GM18508 (cell line): ENCODE results near the gene NFYC.

Experiments used
- ATAC-seq: cut with Tn5 transposase; IDR thresholded peaks from one replicate; pipeline ENCODE4 v1.9.1; 2021; ENCODE audit warnings: moderate number of reproducible peaks; ENCODE audit not compliant: insufficient read depth, unreplicated experiment

Gene NFYC

DNA sequence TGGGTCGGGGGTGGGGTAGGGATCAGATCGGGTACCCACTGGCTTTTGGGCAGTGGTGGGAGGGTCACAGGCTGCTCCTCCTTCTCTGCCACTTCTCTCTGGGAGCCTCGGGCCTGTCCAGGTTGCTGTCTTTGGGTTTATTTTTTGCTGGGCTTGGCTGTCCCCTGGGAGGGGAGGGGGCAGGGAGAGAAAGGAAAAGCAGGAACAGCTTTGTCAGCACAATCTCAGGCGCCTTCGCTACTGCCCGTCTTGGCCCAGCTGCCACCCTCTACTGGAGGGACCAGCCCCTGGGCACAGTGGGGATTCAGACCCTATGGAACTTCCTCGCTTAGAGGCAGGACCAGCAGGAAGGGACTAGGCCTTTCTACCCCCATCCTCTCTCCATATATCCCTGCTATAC, 100.5 kb downstream of the NFYC start:
- no peak for ATAC-seq

DNA sequence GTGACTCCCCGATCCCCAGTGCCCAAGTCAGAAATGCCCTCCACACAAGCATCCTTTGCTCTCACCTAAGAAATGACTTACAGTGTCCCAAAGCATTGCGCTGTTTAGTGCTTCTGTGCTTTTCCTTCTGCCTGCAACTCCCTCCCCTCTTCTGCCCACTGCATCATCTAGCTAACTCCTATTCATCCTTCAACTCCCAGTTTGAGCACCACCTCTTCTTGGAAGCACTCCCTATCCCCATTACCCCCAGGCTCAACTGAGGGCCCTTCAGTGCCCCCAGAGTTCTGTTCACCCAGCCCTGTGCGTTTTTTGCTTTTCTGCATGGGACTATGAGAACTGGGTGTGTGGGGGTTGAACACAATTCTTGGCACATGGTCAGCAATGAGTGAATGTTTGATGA, 102.1 kb downstream of the NFYC start:
- no peak for ATAC-seq

DNA sequence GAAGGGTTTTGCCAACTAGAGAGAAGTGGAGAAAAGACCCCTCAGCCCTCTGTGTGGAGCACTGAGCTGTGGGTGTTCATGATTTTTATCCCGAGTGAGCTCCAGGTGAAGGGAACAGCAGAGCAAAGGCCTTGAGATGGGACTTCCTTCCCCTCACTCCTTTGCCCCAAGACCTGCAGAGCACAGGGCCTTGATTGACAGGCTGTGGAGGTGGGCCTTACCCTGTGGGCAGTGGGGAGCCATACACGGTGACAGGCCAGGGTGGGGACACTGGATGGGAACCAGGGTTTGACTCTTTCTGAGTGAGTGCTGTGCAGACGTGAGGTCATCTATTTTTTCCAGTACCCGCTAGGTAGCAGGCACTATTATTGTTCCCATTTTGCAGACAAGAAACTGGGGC, 102.5 kb downstream of the NFYC start:
- ATAC-seq: no peak

DNA sequence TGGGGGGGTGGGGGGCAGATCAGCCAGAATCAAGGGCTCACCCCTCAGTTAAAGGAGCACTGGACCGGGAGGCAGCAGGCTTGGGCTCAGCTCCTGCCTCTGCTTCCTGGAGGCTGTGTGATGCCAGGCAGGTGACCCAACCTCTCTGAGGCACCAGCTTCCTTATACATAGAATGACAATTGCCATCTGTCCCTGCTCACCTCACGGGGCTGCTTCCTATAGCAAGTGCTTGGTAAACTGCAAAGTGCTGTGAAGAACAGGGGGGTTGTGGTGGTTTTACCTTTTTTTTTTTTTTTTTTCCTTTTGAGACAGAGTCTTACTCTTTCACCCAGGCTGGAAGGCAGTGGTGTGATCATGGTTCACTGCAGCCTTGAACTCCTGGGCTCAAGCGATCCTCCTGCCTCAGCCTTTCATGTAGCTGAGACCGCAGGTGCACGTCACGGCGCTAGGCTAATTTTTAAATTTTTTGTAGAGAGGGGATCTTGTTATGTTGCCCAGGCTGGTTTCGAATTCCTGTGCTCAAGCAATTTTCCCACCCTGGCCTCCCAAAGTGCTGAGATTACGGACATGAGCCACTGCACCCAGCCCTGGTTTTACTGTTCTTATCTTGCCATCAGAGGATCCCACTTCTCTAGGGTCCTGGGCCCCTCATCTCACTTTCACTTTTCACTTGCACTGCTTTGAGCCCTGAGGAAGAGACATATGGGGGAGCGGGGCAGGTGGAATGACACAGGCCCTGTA, 103.6 kb downstream of the NFYC start:
- ATAC-seq: no peak

DNA sequence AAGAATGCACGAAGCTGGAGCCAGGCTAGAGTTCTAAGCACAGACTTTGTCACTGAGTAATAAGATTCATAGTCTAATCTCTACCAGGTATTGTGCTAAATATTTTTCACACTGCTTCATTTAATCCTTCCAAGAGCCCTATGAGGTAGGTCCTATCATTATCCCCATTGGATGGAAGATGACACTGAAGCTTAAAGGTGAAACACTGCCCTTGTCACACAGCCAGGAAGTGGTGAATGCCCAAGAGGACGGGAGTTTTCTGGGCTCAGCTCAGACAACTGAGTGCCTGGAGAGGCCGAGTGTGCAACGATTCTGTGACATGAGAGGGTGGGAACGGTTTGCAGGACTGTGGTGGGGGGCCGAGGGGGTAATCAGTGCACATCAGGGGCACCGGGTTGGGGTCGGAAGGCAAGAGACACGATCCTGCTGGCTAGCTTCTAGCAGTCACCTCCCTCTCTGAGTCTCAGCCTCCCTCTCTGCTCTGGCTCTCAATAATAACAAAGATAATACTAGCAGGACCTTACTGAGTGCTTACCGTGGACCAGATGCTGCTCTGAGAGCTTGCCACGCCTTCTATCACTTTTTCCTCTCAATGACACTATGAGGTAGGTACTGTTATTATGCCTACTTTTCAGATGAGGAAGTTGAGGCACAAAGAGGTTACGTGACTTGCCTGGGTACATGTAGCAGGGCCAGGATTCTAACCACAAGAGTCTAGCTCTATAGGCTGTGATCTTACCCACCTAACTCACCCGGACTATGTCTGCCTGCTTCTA, 104.5 kb downstream of the NFYC start:
- ATAC-seq: no peak

DNA sequence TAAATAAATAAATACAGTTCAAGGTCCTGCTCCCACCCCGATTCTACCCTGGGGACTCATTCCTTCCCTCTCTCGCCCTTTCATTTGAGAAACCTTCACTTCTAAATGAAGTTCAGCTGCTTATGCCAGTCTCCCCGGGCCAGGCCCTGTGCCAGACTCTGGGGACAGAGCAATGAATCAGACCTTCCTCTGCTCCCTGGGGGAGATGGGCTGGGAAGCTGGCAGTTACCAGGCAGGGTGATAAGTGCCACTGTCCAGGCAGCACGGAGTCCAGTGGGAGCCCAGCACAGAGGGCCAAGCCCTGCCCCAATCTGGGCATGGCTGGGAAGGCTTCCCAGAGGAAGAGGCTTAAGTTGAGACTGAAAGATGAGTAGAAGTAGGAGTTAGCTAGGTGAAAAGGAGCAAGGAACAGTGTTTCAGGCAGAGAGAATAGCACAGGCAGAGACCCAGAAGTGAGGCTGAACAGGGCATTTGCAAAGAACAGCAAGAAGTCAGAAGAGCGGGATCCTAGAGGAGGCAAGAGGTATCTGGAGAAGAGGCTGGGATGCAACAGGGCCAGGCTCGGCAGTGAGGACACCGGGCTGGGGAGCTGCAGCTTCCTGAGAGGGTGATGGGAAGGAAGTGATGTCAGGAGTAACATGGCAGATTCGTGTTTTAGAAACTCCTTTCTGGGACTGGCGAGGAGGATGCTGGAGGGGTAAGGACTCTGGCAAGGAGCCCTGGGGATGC, 105.6 kb downstream of the NFYC start:
- ATAC-seq: no peak

DNA sequence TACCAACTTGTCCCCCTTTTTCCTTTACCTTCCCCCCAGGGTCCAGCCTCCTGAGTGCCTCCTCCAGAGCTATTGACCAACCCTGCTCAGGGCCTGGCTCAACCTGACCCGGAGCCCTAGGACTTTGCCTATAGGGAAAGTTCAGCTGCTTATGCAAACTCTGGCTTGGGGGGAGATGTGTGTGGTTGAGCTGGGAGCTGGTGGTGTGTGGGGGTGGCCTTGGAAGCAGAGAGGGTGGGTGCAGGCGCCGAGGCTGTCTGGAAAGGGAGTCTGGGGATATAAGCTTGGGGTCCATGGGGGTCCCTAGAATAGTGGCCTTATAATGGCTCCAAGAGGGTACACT, 106.1 kb downstream of the NFYC start:
- no peak for ATAC-seq

DNA sequence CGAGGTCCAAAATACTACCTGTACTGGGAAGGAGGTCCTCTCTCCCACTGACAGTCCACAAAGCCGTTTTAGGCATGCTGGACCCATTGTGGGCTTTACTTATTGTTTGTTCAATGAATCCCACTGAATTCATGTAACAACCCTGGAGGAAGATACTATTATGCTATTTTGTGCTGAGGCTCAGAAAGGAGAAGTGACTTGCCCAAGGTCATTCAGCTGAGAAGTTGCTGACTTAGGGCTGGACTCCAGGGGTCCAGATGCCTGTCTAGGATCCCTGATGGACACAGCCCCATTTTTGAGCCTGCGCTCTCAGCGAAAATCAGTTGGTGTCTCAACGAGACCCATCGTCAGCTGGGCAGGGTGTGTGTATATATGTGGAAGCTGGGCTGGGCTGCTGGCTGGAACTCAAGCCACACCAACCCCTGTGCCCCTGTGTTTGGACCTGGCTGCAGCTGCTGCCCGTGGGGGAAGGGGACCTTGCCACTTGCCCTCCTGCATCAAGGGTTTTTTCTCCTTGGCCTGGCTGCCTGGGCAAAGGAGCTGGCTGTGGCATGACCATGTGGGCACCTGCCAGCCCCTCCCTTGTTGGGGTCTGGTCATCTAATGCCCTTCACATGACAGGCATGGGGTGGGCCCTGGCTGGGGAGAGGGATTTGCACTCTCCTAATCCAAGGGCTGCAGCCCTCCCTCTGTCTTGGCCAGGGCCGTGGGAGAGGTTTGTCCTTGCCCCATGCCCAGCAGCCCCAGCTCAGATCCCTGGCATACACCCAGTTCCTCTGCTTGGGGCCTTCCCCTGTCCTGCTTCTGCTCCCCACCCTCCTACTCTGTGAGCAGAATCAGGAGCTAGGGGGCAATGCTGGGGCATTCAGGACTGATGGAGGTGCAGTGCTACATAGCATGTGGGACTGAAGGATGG, 107.1 kb downstream of the NFYC start:
- no peak for ATAC-seq

DNA sequence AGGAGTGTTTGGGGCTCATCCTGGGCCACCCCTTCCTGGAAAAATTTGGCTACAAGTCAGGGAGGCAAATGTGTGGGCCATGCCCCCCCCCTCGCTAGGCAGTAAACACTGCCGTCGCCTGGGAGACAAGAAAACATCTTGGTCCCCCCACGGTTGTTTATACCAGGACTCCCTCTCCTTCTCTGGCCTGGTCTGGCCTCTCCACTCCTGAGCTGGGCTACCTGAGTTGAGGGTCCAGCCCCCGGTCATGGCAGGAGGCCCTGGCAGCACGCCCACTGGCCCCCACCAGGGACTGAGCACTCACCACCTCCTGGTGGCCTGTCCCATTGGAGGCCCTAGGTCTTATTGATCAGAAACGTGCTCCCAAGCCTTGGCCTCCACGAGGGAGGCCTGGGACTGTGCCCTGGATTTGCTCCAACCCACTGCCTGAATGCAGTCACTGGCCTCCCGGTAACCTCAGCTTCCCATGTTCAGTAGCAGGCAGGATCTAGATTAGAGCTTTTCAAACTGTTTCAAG, 107.9 kb downstream of the NFYC start:
- no peak for ATAC-seq

DNA sequence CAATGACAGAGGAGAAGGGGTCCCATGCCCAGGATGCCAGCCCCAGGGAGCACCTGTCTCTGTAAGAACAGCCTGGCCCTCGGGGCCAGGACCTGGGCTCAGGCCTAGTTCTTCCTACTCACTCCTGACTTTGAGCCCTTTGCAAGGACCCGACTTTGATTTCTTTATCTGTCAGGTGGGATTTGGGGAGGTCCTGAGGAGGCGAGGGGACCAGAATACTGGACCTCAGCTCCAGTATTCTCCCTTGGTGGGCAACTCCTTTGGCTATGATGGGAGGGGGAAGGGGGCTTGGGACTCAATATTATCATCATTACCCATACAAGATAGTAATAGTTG, 110.2 kb downstream of the NFYC start:
- ATAC-seq: no peak

DNA sequence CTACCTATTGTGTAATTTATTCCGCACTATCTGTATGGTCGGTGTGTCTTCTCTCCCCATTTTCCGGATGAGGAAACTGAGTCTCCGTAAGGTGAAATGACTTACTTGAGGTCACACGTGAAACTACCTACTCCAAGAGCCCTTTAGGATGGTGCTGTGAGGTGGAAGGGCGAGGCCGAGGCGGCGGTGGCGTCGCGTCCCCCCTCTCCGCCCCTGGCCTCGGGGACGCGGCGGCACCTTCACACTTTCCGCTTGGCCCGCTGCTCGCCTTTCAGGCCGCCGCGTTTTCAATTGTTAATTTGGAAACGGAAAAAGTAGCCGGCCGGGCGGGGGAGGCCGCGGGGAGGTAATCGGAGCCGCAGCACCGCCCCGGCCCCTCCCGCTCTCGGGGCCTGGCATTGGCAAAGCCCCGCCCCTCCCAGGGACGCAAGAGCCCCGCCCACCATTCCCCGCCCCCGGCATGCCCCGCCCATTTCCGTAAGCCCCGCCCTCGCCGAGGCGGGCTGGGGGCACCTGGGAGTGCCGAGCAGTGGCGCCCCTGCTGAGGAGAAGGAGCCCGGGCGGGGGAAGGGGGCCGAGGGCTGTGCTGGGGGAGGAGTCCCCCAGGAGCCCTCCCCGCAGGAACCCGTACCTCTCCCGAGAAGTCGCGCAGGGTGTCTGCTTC, 110.7 kb downstream of the NFYC start:
- ATAC-seq: no peak

DNA sequence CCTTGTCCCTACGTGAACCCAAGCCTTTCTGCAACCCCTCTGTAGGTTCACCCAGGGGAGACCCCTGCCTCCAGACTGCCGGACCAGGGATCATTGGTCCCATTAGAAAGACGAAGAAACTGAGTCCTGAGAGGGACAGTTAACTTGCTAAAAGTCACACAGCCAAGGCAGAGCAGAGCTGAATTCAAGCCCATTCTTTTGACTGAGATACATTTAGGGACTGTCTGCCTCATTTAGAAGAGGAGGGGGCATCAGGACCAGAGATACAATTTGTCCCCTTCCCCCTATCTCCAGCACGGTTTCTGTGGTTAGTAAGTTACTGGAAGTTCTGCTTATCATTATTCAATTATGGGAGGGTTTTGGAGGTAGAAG, 111.2 kb downstream of the NFYC start:
- no peak for ATAC-seq

DNA sequence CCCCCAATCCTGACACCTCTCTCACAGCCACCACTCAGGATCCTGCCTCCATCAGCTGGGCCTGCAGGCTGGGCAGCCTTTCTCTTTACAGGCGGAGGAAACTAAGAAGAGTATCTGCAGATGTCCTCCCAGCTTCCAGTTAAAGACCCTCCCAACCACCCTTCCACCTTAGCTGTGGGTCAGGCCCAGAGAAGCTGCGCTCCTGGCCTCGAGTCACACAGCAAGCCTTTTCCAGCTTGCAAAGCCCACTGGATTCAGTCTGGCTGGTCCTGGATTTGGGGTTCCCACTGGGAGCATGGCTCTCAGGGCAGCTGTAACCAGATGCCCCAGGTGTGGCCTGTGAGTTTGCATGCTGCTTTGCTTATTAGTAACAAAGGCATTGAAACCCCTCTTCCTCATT, 111.9 kb downstream of the NFYC start:
- no peak for ATAC-seq

DNA sequence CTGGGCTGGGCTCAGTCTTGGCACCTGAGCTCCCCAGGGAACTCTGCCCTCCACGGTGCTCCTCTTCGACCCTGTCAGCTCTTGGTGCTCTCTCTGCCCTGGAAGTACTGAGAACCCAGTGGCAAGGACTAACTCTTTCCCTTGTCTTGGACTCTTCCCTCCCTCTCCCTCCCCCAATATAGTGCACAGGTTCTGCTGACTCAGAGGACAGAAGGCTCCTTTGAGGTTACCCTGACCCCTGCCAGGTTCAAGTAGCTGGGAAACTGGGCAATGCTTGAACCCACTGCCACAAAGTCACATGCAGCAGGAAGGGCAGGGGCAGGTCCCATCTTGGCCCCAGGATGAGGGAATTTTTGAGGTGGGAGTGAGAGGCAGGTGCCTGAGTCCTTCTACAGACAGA, 112.4 kb downstream of the NFYC start:
- no peak for ATAC-seq

DNA sequence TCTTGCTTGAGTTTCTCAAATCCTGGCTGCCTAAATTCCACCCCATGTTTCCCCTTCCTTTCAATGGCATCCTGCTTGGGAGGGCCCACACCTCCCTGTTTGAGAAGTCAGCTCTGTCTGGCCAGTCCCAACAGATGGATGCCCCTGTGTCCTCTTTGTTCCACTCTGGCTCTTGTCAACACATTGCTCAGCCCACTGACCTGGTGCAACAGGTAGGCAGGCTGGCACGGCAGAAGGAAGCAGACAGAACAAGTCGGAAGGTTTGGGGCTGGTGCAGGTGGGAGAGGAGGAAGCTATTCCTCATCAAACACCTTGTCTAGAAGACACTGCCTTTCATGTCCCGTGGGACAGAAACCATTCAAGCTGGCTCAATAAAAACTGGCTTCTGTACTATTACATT, 114.7 kb downstream of the NFYC start:
- no peak for ATAC-seq

DNA sequence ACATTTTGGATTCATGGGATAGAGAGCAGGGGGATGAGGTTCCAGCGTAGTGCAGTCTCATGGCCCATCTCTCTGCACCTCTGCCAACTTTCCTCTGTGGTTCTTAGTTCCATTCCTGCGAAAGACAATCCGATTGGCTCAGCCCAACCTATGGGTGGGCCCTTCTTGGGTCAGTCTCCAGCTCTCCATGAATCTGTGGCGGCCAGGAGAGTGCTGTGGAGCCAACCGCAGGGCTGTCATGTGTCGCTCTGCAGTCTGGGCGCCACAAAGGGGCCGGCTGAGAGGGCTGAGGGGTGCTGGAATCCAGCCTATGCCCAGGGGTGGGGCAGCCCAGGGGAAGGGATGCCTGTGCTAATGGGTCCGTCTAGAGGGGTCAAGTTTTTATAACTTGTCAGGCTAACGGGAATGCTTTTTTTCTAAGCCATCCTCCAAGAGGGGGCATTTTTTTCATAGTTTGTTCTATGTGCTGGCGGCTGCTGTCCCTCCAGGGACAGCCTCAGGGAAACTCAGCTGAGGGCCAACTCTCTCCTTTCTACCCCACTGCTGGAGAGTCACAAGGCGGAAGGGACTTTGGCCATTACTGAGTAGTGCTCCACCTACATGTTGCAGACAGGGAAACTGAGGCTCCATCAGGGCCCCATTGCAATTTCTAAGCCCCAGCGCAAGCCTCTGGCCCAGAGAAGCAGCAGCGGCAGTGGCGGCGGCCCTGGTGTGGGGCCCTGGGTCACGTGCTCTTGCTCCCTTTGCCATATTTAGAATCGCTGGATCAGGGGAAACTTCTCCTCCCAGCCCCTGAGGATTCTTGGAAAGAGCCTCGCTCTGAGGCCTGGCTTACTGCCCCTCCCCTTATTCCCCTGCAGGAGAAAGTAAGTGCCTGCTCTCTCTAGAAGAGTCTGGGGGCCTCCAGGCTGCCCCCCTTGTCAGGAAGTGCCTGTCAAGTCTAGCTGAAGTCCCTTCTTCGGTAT, 115.5 kb downstream of the NFYC start:
- ATAC-seq: no peak

DNA sequence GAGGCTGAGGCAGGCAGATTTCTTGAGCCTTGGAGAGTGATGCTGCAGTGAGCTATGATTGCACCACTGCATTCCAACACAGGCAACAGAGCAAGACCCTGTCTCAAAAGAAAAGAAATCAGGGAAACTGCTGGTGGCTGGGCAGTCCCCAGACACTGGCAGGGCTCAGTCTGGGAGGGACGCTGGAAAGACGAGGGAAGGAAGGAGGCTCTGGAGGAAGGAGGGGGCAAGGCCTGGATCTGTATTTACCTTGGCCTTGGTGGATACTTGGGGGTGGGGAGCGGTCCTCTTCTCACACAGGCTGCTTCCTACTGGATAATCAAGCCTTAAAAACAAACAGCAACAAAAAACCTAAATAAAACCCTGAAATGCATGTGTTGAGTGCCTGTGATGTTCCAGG, 116.5 kb downstream of the NFYC start:
- ATAC-seq: no peak

DNA sequence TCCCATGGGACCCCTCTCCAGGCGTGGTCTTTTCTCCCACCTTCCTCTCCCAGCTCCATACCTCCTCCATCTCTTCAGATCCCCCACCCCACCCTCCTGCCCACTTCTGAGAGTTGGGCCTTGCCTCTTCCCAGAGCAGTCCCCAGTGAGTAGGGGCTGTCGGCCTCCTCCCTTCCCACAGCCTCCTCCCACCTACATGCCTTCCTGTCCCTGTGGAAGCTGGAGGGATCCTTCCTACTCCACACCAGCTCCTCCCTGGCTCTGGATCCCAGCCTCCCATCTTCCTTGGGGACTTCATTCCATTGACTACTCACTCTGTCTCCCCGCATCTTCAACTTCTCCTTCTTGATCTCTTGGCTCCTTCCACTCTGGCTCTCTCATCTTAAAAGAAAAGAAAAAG, 116.9 kb downstream of the NFYC start:
- ATAC-seq: no peak

DNA sequence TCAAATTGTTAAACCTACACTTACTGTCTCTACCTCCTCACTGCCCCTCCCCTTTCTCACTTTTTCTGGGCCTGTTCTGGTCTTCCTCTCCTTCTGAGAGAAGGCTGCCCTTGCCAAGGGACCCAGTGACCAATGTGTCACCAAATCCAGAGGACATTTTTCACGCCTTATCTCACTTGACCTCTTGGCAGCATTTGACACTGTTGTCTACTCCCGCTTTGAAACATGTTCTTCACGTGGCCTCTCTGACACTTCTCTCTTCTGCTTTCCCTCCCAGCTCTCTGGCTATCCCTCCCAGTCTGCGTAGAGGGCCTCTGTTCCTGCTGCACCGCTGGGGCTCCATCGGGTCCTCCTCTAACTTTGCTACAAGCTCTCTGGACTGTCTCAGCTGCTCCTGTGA, 117.4 kb downstream of the NFYC start:
- ATAC-seq: no peak
